ENCODE results near the gene UMAD1. TPM values are rescaled to one million over a fixed set of nuclear protein-coding genes. Genes with fewer than 3 reads are reported as not detected.

Gene UMAD1
- total RNA-seq, 1 donor = 17.0 TPM

GRCh38 chr7:7688310-7688709, 47.8 kb downstream of the UMAD1 start:
- H2AFZ ChIP-seq (ENCODE audit: low read length) = peak overlapping the region; percentile 20
- no peak for DNase-seq (ENCODE audit: insufficient read length, low spot score, missing footprints)
- H3K4me2 ChIP-seq (ENCODE audit: insufficient read depth, low read length) = peak overlapping the region; percentile 58
- H3K36me3 ChIP-seq (ENCODE audit: insufficient read depth, low read length) = no peaks in the 10 kb centered on the region
- no peak overlapping the region for H3K27ac ChIP-seq (ENCODE audit: low read depth, low read length)
- no peaks in the 10 kb centered on the region for H3K9me3 ChIP-seq (ENCODE audit: low read depth, low read length)
- peak overlapping the region; percentile 28 for H3K4me3 ChIP-seq (ENCODE audit: insufficient read depth, low read length)
- no peaks in the 10 kb centered on the region for H4K20me1 ChIP-seq (ENCODE audit: insufficient read depth, low read length)
- TF ChIP-seq, protein P1, sequence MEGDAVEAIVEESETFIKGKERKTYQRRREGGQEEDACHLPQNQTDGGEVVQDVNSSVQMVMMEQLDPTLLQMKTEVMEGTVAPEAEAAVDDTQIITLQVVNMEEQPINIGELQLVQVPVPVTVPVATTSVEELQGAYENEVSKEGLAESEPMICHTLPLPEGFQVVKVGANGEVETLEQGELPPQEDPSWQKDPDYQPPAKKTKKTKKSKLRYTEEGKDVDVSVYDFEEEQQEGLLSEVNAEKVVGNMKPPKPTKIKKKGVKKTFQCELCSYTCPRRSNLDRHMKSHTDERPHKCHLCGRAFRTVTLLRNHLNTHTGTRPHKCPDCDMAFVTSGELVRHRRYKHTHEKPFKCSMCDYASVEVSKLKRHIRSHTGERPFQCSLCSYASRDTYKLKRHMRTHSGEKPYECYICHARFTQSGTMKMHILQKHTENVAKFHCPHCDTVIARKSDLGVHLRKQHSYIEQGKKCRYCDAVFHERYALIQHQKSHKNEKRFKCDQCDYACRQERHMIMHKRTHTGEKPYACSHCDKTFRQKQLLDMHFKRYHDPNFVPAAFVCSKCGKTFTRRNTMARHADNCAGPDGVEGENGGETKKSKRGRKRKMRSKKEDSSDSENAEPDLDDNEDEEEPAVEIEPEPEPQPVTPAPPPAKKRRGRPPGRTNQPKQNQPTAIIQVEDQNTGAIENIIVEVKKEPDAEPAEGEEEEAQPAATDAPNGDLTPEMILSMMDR (IDR thresholded peaks at IDR 0.05; ENCODE audit: extremely low read depth, low read depth, low read length) = no peak
- H3K27me3 ChIP-seq (ENCODE audit: insufficient read depth, low read length) = no peaks in the 10 kb centered on the region
- peaks cover 4% of the 10 kb centered on the region for H3K79me2 ChIP-seq (ENCODE audit: insufficient read depth, low read length)
- H3K4me1 ChIP-seq (ENCODE audit: insufficient read depth, low read length) = no peaks in the 10 kb centered on the region

DNA sequence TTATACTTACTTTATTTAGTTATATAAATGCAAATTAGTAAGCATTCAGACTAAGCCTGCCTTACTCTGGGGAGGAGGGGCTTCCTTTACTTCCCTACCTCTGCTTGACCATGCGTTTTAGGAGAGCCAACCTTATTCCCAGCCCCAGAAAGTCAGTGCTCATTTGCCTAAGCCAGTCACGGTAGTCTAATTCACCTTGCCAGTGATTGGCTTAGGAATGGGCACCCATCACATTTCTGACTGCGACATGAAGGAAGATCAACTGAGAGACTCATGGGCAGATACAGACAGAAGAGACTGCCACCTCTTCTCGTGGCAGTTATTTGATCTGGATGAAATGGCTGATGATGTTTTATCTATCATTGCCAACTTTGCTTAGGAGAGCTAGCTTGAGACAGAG, 48.4 kb downstream of the UMAD1 start:
- Histone ChIP-seq H3K27ac (ENCODE audit: low read depth, low read length) (no peak overlapping the region), H3K4me2 (ENCODE audit: insufficient read depth, low read length) (no peak overlapping the region), H3K79me2 (ENCODE audit: insufficient read depth, low read length) (peaks cover 4% of the 10 kb centered on the region), H3K4me3 (ENCODE audit: insufficient read depth, low read length) (no peak overlapping the region), H3K27me3 (ENCODE audit: insufficient read depth, low read length) (no peaks in the 10 kb centered on the region), H2AFZ (ENCODE audit: low read length) (no peak overlapping the region), H3K36me3 (ENCODE audit: insufficient read depth, low read length) (no peaks in the 10 kb centered on the region), H4K20me1 (ENCODE audit: insufficient read depth, low read length) (no peaks in the 10 kb centered on the region), H3K9me3 (ENCODE audit: low read depth, low read length) (no peaks in the 10 kb centered on the region), H3K4me1 (ENCODE audit: insufficient read depth, low read length) (no peaks in the 10 kb centered on the region)
- TF ChIP-seq, protein P1 (IDR thresholded peaks at IDR 0.05; ENCODE audit: extremely low read depth, low read depth, low read length) = no peak
- DNase-seq (ENCODE audit: insufficient read length, low spot score, missing footprints) = no peak

GRCh38 chr7:7693881-7694280, 53.3 kb downstream of the UMAD1 start:
- Histone ChIP-seq H3K9me3 (ENCODE audit: low read depth, low read length) (no peaks in the 10 kb centered on the region), H3K4me1 (ENCODE audit: insufficient read depth, low read length) (peaks cover 20% of the 10 kb centered on the region), H3K79me2 (ENCODE audit: insufficient read depth, low read length) (peaks cover 2% of the 10 kb centered on the region), H4K20me1 (ENCODE audit: insufficient read depth, low read length) (no peaks in the 10 kb centered on the region), H3K27me3 (ENCODE audit: insufficient read depth, low read length) (no peaks in the 10 kb centered on the region), H2AFZ (ENCODE audit: low read length) (no peak overlapping the region), H3K4me2 (ENCODE audit: insufficient read depth, low read length) (no peak overlapping the region), H3K36me3 (ENCODE audit: insufficient read depth, low read length) (no peaks in the 10 kb centered on the region), H3K27ac (ENCODE audit: low read depth, low read length) (no peak overlapping the region), H3K4me3 (ENCODE audit: insufficient read depth, low read length) (no peak overlapping the region)
- TF ChIP-seq, protein P1 (IDR thresholded peaks at IDR 0.05; ENCODE audit: extremely low read depth, low read depth, low read length) = no peak
- no peak for DNase-seq (ENCODE audit: insufficient read length, low spot score, missing footprints)

GRCh38 chr7:7694542-7694941, 54.0 kb downstream of the UMAD1 start:
- TF ChIP-seq, protein P1 (IDR thresholded peaks at IDR 0.05; ENCODE audit: extremely low read depth, low read depth, low read length) = no peak
- Histone ChIP-seq H3K4me1 (ENCODE audit: insufficient read depth, low read length) (peaks cover 23% of the 10 kb centered on the region), H2AFZ (ENCODE audit: low read length) (no peak overlapping the region), H4K20me1 (ENCODE audit: insufficient read depth, low read length) (no peaks in the 10 kb centered on the region), H3K79me2 (ENCODE audit: insufficient read depth, low read length) (no peaks in the 10 kb centered on the region), H3K27me3 (ENCODE audit: insufficient read depth, low read length) (no peaks in the 10 kb centered on the region), H3K4me3 (ENCODE audit: insufficient read depth, low read length) (no peak overlapping the region), H3K27ac (ENCODE audit: low read depth, low read length) (no peak overlapping the region), H3K4me2 (ENCODE audit: insufficient read depth, low read length) (no peak overlapping the region), H3K36me3 (ENCODE audit: insufficient read depth, low read length) (no peaks in the 10 kb centered on the region), H3K9me3 (ENCODE audit: low read depth, low read length) (no peaks in the 10 kb centered on the region)
- no peak for DNase-seq (ENCODE audit: insufficient read length, low spot score, missing footprints)
